ENCODE measurements around the gene ZNF93. TPM values are rescaled to one million over a fixed set of nuclear protein-coding genes. Genes with fewer than 3 reads are reported as not detected.

ZNF93 gene
- total RNA-seq, 4 donors from 2014 or later, result 12.2 to 29.0 (median 23.2) TPM

Other genes starting within 250 kb of the ZNF93 start
- 100 to 1,000 TPM in 3 of 4 donors, 10 to 100 TPM in 1; 97.3 to 293 (median 129) TPM for gene ATP13A1, start 237.3 kb upstream of the ZNF93 start, total RNA-seq
- 10 to 100 TPM in 2 of 4 donors, 1 to 10 TPM in 2; 6.9 to 13.4 (median 11.3) TPM for gene ZNF101, start 232.1 kb upstream of the ZNF93 start, total RNA-seq
- 10 to 100 TPM; 13.8 to 21.1 (median 17.7) TPM for gene ZNF14, start 167.8 kb upstream of the ZNF93 start, total RNA-seq
- 100 to 1,000 TPM in 1 of 4 donors, 10 to 100 TPM in 3; 57.9 to 112 (median 76.5) TPM for gene ZNF506, start 79.2 kb upstream of the ZNF93 start, total RNA-seq
- 10 to 100 TPM; 25.7 to 31.6 (median 27.2) TPM for gene ZNF253, start 35.1 kb upstream of the ZNF93 start, total RNA-seq
- gene ZNF682, start 138.6 kb downstream of the ZNF93 start, total RNA-seq, result 10 to 100 TPM; 11.4 to 20.4 (median 12.1) TPM
- 10 to 100 TPM; 15.3 to 29.0 (median 17.4) TPM for gene ZNF90, start 177.1 kb downstream of the ZNF93 start, total RNA-seq